ENCODE results near the gene PHGDH. TPM values are rescaled to one million over a fixed set of nuclear protein-coding genes. Genes with fewer than 3 reads are reported as not detected.

The PHGDH gene
- total and polyA plus RNA-seq, 2 donors = 13.4 to 65.7 TPM

DNA sequence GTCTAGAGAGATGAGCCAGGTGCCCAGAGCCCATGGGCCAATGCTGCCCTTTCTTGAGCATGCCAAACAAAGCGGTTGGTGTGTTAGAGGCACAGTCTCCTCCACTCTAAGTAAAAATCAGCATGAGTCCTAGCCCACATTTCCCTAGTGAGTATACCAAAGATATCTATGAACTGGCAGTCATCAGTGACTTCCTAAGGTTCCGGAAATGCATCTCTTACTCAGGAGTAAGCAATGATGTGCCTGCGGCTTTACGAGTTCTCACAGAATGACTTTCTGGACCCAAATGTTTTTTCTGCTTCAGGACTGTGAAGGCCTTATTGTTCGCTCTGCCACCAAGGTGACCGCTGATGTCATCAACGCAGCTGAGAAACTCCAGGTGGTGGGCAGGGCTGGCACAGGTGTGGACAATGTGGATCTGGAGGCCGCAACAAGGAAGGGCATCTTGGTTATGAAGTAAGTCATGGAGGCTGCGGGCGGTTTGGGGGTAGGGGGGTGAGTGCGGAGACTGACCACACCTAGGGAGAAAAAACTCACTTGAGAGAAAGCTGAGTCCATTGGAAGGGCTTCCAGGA, 9.2 kb downstream of the PHGDH start:
- 98% methylated on average over 11 of the region's 11 CpGs for WGBS
- no peaks in the 10 kb centered on the region for H3K9me3 ChIP-seq (ENCODE audit: control insufficient read depth in 2 of 2, insufficient read depth in 1 of 2, low read length in 1 of 2)
- peaks cover 2 to 7% of the 10 kb centered on the region in 2 donors for H3K4me1 ChIP-seq (ENCODE audit: control insufficient read depth in 2 of 2, insufficient read depth in 2 of 2, low read length in 2 of 2)
- no peak for DNase-seq (ENCODE audit: low read depth in 6 of 9, low spot score in 9 of 9)
- H3K36me3 ChIP-seq (ENCODE audit: control insufficient read depth in 2 of 2, insufficient read depth in 2 of 2, low read length in 1 of 2) = peaks cover 21 to 24% of the 10 kb centered on the region in 2 donors
- no peak overlapping the region for H3K27ac ChIP-seq (ENCODE audit: low read depth in 1 of 2, low read length in 1 of 2)
- no peaks in the 10 kb centered on the region for H3K27me3 ChIP-seq (ENCODE audit: control insufficient read depth in 2 of 2, insufficient read depth in 1 of 2, low read length in 1 of 2)
- no peak overlapping the region for H3K4me3 ChIP-seq (ENCODE audit: low read length in 2 of 2)

DNA sequence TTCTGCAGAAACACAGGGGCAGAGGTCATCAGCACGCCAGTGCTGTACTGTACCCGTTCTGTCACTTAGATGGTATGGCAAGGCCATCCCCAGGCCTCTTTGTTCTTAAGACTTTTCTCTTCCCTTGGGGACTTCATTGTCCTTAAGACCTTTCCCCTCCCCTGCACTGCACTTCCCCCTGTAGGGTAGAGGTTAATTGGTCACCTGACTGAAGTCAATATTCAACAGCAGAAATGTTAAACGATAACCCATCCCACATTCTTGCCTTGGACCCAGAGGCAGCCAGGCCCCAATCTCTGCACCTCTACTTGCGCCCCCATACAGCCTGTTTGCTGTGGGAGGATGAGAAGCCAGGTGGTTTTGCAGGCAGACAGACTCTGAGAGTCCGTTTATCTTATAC, 10.2 kb downstream of the PHGDH start:
- no peak overlapping the region for H3K27ac ChIP-seq (ENCODE audit: low read depth in 1 of 2, low read length in 1 of 2)
- H3K9me3 ChIP-seq (ENCODE audit: control insufficient read depth in 2 of 2, insufficient read depth in 1 of 2, low read length in 1 of 2) = no peaks in the 10 kb centered on the region
- H3K4me3 ChIP-seq (ENCODE audit: low read length in 2 of 2) = no peak overlapping the region
- H3K36me3 ChIP-seq (ENCODE audit: control insufficient read depth in 2 of 2, insufficient read depth in 2 of 2, low read length in 1 of 2) = peaks cover 26 to 32% of the 10 kb centered on the region in 2 donors
- peaks cover 2 to 5% of the 10 kb centered on the region in 2 donors for H3K4me1 ChIP-seq (ENCODE audit: control insufficient read depth in 2 of 2, insufficient read depth in 2 of 2, low read length in 2 of 2)
- 86% methylated on average over 5 of the region's 5 CpGs for WGBS
- DNase-seq (ENCODE audit: low read depth in 6 of 9, low spot score in 9 of 9) = peak in 1 of 9 donors; percentile 51
- H3K27me3 ChIP-seq (ENCODE audit: control insufficient read depth in 2 of 2, insufficient read depth in 1 of 2, low read length in 1 of 2) = no peaks in the 10 kb centered on the region

GRCh38 chr1:119724611-119725218, 13.0 kb downstream of the PHGDH start:
- Histone ChIP-seq H3K4me1 (ENCODE audit: control insufficient read depth in 2 of 2, insufficient read depth in 2 of 2, low read length in 2 of 2) (peaks cover 2 to 5% of the 10 kb centered on the region in 2 donors), H3K27me3 (ENCODE audit: control insufficient read depth in 2 of 2, insufficient read depth in 1 of 2, low read length in 1 of 2) (no peaks in the 10 kb centered on the region), H3K27ac (ENCODE audit: low read depth in 1 of 2, low read length in 1 of 2) (no peak overlapping the region), H3K4me3 (ENCODE audit: low read length in 2 of 2) (no peak overlapping the region), H3K9me3 (ENCODE audit: control insufficient read depth in 2 of 2, insufficient read depth in 1 of 2, low read length in 1 of 2) (no peaks in the 10 kb centered on the region), H3K36me3 (ENCODE audit: control insufficient read depth in 2 of 2, insufficient read depth in 2 of 2, low read length in 1 of 2) (peaks cover 33 to 42% of the 10 kb centered on the region in 2 donors)
- DNase-seq (ENCODE audit: low read depth in 6 of 9, low spot score in 9 of 9) = no peak
- 89% methylated on average over 8 of the region's 8 CpGs for whole genome bisulfite sequencing

- Histone ChIP-seq H3K4me3 (ENCODE audit: low read length in 2 of 2) (no peak overlapping the region), H3K9me3 (ENCODE audit: control insufficient read depth in 2 of 2, insufficient read depth in 1 of 2, low read length in 1 of 2) (no peaks in the 10 kb centered on the region), H3K27ac (ENCODE audit: low read depth in 1 of 2, low read length in 1 of 2) (no peak overlapping the region), H3K36me3 (ENCODE audit: control insufficient read depth in 2 of 2, insufficient read depth in 2 of 2, low read length in 1 of 2) (peaks cover 35 to 47% of the 10 kb centered on the region in 2 donors), H3K4me1 (ENCODE audit: control insufficient read depth in 2 of 2, insufficient read depth in 2 of 2, low read length in 2 of 2) (peaks cover 2 to 5% of the 10 kb centered on the region in 2 donors), H3K27me3 (ENCODE audit: control insufficient read depth in 2 of 2, insufficient read depth in 1 of 2, low read length in 1 of 2) (no peaks in the 10 kb centered on the region)
- DNase-seq (ENCODE audit: low read depth in 6 of 9, low spot score in 9 of 9) = peak in 1 of 9 donors; percentile 17
- WGBS = 95% methylated on average over 5 of the region's 5 CpGs
These were observed 13.9 kb downstream of the PHGDH start for GRCh38 chr1:119725626-119726025.

- Histone ChIP-seq H3K4me1 (ENCODE audit: control insufficient read depth in 2 of 2, insufficient read depth in 2 of 2, low read length in 2 of 2) (no peaks in the 10 kb centered on the region), H3K36me3 (ENCODE audit: control insufficient read depth in 2 of 2, insufficient read depth in 2 of 2, low read length in 1 of 2) (peaks cover 32 to 48% of the 10 kb centered on the region in 2 donors), H3K27ac (ENCODE audit: low read depth in 1 of 2, low read length in 1 of 2) (no peak overlapping the region), H3K9me3 (ENCODE audit: control insufficient read depth in 2 of 2, insufficient read depth in 1 of 2, low read length in 1 of 2) (no peaks in the 10 kb centered on the region), H3K27me3 (ENCODE audit: control insufficient read depth in 2 of 2, insufficient read depth in 1 of 2, low read length in 1 of 2) (no peaks in the 10 kb centered on the region), H3K4me3 (ENCODE audit: low read length in 2 of 2) (no peak overlapping the region)
- DNase-seq (ENCODE audit: low read depth in 6 of 9, low spot score in 9 of 9) = no peak
- WGBS = 39% methylated on average over 1 of the region's 1 CpG
These were observed 16.3 kb downstream of the PHGDH start for GRCh38 chr1:119727991-119728390.

DNA sequence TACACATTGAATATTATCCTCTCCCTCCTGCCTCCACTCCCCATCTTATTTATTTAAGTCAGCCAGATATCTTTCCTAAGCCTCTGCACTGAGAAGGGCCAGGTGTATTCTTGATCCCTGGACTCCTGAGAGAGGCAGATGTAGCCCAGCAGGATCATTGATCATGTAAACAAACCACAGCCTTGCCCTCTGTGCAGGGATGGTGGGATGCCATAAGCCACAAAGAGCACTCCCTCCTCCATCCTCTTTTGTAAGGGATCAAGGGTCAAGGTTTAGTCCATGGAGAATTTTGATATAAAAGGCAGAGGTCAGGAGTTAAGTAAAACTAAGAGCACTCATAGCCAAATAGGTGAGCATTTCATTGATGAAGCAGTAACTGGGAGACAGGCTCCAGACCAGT, 17.3 kb downstream of the PHGDH start:
- H3K36me3 ChIP-seq (ENCODE audit: control insufficient read depth in 2 of 2, insufficient read depth in 2 of 2, low read length in 1 of 2) = peaks cover 27 to 39% of the 10 kb centered on the region in 2 donors
- H3K27me3 ChIP-seq (ENCODE audit: control insufficient read depth in 2 of 2, insufficient read depth in 1 of 2, low read length in 1 of 2) = no peaks in the 10 kb centered on the region
- no peak for DNase-seq (ENCODE audit: low read depth in 6 of 9, low spot score in 9 of 9)
- H3K4me1 ChIP-seq (ENCODE audit: control insufficient read depth in 2 of 2, insufficient read depth in 2 of 2, low read length in 2 of 2) = no peaks in the 10 kb centered on the region
- no peaks in the 10 kb centered on the region for H3K9me3 ChIP-seq (ENCODE audit: control insufficient read depth in 2 of 2, insufficient read depth in 1 of 2, low read length in 1 of 2)
- no peak overlapping the region for H3K4me3 ChIP-seq (ENCODE audit: low read length in 2 of 2)
- H3K27ac ChIP-seq (ENCODE audit: low read depth in 1 of 2, low read length in 1 of 2) = no peak overlapping the region

DNA sequence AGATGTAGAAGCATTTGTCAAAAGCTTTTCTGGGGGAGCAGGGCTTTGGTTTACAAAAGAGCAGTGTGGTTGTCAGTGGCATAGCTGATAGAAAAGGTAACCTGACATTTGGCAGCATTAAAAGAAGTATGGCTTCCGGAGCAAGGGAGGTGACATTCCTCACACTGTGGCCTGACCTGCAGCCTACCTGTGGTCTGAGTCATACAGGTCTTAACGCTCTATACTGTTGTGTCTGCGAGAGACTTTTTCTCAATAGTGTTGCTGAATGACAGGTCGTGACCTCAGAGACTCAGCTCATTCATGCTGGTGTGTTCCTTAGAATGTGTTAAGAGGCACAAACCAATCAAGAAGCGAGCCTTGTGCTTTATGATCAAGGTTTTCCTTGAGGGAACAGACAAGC, 19.3 kb downstream of the PHGDH start:
- WGBS = 98% methylated on average over 5 of the region's 5 CpGs
- DNase-seq (ENCODE audit: low read depth in 6 of 9, low spot score in 9 of 9) = no peak
- Histone ChIP-seq H3K36me3 (ENCODE audit: control insufficient read depth in 2 of 2, insufficient read depth in 2 of 2, low read length in 1 of 2) (peaks cover 27 to 47% of the 10 kb centered on the region in 2 donors), H3K27ac (ENCODE audit: low read depth in 1 of 2, low read length in 1 of 2) (no peak overlapping the region), H3K4me3 (ENCODE audit: low read length in 2 of 2) (no peak overlapping the region), H3K9me3 (ENCODE audit: control insufficient read depth in 2 of 2, insufficient read depth in 1 of 2, low read length in 1 of 2) (no peaks in the 10 kb centered on the region), H3K4me1 (ENCODE audit: control insufficient read depth in 2 of 2, insufficient read depth in 2 of 2, low read length in 2 of 2) (no peaks in the 10 kb centered on the region), H3K27me3 (ENCODE audit: control insufficient read depth in 2 of 2, insufficient read depth in 1 of 2, low read length in 1 of 2) (no peaks in the 10 kb centered on the region)

- Histone ChIP-seq H3K27me3 (ENCODE audit: control insufficient read depth in 2 of 2, insufficient read depth in 1 of 2, low read length in 1 of 2) (no peaks in the 10 kb centered on the region), H3K9me3 (ENCODE audit: control insufficient read depth in 2 of 2, insufficient read depth in 1 of 2, low read length in 1 of 2) (no peaks in the 10 kb centered on the region), H3K4me3 (ENCODE audit: low read length in 2 of 2) (no peak overlapping the region), H3K27ac (ENCODE audit: low read depth in 1 of 2, low read length in 1 of 2) (no peak overlapping the region), H3K36me3 (ENCODE audit: control insufficient read depth in 2 of 2, insufficient read depth in 2 of 2, low read length in 1 of 2) (peaks cover 25 to 47% of the 10 kb centered on the region in 2 donors), H3K4me1 (ENCODE audit: control insufficient read depth in 2 of 2, insufficient read depth in 2 of 2, low read length in 2 of 2) (no peaks in the 10 kb centered on the region)
- WGBS = 96% methylated on average over 6 of the region's 6 CpGs
- DNase-seq (ENCODE audit: low read depth in 6 of 9, low spot score in 9 of 9) = no peak
These were observed 20.2 kb downstream of the PHGDH start for GRCh38 chr1:119731741-119732430.

GRCh38 chr1:119732465-119733168, 20.9 kb downstream of the PHGDH start:
- no peak overlapping the region for H3K27ac ChIP-seq (ENCODE audit: low read depth in 1 of 2, low read length in 1 of 2)
- H3K9me3 ChIP-seq (ENCODE audit: control insufficient read depth in 2 of 2, insufficient read depth in 1 of 2, low read length in 1 of 2) = no peaks in the 10 kb centered on the region
- peaks cover 24 to 49% of the 10 kb centered on the region in 2 donors for H3K36me3 ChIP-seq (ENCODE audit: control insufficient read depth in 2 of 2, insufficient read depth in 2 of 2, low read length in 1 of 2)
- H3K27me3 ChIP-seq (ENCODE audit: control insufficient read depth in 2 of 2, insufficient read depth in 1 of 2, low read length in 1 of 2) = no peaks in the 10 kb centered on the region
- 96% methylated on average over 11 of the region's 11 CpGs for WGBS
- H3K4me3 ChIP-seq (ENCODE audit: low read length in 2 of 2) = no peak overlapping the region
- DNase-seq (ENCODE audit: low read depth in 6 of 9, low spot score in 9 of 9) = no peak
- no peaks in the 10 kb centered on the region for H3K4me1 ChIP-seq (ENCODE audit: control insufficient read depth in 2 of 2, insufficient read depth in 2 of 2, low read length in 2 of 2)
